Parathyroid adenoma (tissue), 2 donors: ENCODE data around the gene NTN1.

Experiments used
- H2AFZ ChIP-seq: fragments of 300-600 bp; sonication (generic); one replicate; pipeline ENCODE4 v1.7.0; 2017; ENCODE audit warnings: antibody characterized with exemption, mild to moderate bottlenecking
- H3K27ac ChIP-seq: fragments of 300-600 bp; sonication (generic); one replicate; pipeline ENCODE4 v1.7.0; 2017
- H3K27me3 ChIP-seq: fragments of 300-600 bp; sonication (generic); one replicate; pipeline ENCODE4 v1.7.0; 2017; ENCODE audit warnings: low read length; ENCODE audit not compliant: control insufficient read depth, insufficient read depth
- H3K36me3 ChIP-seq: fragments of 300-600 bp; sonication (generic); one replicate; pipeline ENCODE4 v1.7.0; 2017; ENCODE audit warnings: low read length; ENCODE audit not compliant: control insufficient read depth, insufficient read depth
- H3K4me1 ChIP-seq: fragments of 300-600 bp; sonication (generic); one replicate; pipeline ENCODE4 v1.7.0; 2017; ENCODE audit warnings: control low read depth
- H3K4me2 ChIP-seq: fragments of 300-600 bp; sonication (generic); one replicate; pipeline ENCODE4 v1.7.0; 2017; ENCODE audit warnings: low read length
- H3K4me3 ChIP-seq: fragments of 300-600 bp; sonication (generic); one replicate; pipeline ENCODE4 v1.7.0; 2017; ENCODE audit warnings: low read depth, low read length
- H3K79me2 ChIP-seq: fragments of 300-600 bp; sonication (generic); one replicate; pipeline ENCODE4 v1.7.0; 2017; ENCODE audit warnings: control low read depth
- H3K9ac ChIP-seq: fragments of 300-600 bp; sonication (generic); one replicate; pipeline ENCODE4 v1.7.0; 2017; ENCODE audit warnings: mild to moderate bottlenecking
- H3K9me3 ChIP-seq: fragments of 300-600 bp; sonication (generic); one replicate; pipeline ENCODE4 v1.7.0; 2017; ENCODE audit warnings: low read length; ENCODE audit not compliant: control insufficient read depth
- TF ChIP-seq, protein P1 (sequence below): fragments of 300-600 bp; sonication (generic); IDR thresholded peaks from one replicate; pipeline ENCODE4 v1.7.0; 2017; ENCODE audit warnings: antibody characterized with exemption, mild to moderate bottlenecking
- donor health status: primary hyperparathyroidism.

NTN1 gene

GRCh38 chr17:9209347-9209746 is 188.0 kb downstream of the NTN1 start:
- Histone ChIP-seq H3K4me1 (no peaks in the 10 kb centered on the region), H3K36me3 (no peaks in the 10 kb centered on the region), H3K9me3 (no peaks in the 10 kb centered on the region), H3K27ac (no peak overlapping the region), H3K27me3 (no peaks in the 10 kb centered on the region), H3K4me3 (no peak overlapping the region), H3K9ac (no peak overlapping the region), H3K4me2 (no peak overlapping the region), H2AFZ (no peak overlapping the region), H3K79me2 (no peaks in the 10 kb centered on the region)
- TF ChIP-seq, protein P1, sequence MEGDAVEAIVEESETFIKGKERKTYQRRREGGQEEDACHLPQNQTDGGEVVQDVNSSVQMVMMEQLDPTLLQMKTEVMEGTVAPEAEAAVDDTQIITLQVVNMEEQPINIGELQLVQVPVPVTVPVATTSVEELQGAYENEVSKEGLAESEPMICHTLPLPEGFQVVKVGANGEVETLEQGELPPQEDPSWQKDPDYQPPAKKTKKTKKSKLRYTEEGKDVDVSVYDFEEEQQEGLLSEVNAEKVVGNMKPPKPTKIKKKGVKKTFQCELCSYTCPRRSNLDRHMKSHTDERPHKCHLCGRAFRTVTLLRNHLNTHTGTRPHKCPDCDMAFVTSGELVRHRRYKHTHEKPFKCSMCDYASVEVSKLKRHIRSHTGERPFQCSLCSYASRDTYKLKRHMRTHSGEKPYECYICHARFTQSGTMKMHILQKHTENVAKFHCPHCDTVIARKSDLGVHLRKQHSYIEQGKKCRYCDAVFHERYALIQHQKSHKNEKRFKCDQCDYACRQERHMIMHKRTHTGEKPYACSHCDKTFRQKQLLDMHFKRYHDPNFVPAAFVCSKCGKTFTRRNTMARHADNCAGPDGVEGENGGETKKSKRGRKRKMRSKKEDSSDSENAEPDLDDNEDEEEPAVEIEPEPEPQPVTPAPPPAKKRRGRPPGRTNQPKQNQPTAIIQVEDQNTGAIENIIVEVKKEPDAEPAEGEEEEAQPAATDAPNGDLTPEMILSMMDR: no peak

GRCh38 chr17:9209781-9210370 is 188.6 kb downstream of the NTN1 start:
- TF ChIP-seq, protein P1: no peak
- Histone ChIP-seq H3K27ac (no peak overlapping the region), H3K4me3 (no peak overlapping the region), H3K4me2 (no peak overlapping the region), H3K79me2 (no peaks in the 10 kb centered on the region), H3K9ac (no peak overlapping the region), H2AFZ (no peak overlapping the region), H3K36me3 (no peaks in the 10 kb centered on the region), H3K4me1 (no peaks in the 10 kb centered on the region), H3K27me3 (no peaks in the 10 kb centered on the region), H3K9me3 (no peaks in the 10 kb centered on the region)

DNA sequence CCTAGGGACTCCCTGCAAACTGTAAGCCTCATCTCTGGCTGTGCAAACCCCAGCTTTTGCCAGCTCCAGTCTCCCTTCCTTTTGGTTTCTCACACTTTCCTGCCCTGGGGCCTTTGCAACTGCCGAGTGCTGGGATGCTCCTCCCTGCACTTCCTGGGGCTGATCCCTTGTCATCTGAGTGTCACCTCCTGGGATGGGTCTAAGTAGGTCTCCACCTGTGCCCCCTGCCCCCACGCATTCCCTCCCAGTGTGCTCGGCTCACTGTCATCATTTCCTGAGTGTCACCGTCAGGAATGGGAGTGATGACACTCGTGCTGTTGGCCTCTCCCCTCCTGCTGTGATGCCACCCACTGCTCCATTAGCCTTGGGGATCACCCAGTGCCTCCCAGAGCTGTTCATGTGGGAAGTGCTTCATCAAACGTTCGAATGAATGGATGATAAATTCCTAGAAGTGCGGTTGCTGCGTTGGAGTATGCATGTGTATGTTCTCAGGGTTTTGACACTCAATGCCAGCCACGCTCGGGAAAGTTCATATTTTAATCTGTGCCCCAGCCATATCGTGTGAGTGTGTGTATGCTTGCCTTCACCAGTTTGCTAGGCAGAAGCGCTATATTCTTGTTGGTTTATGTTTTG is 189.9 kb downstream of the NTN1 start:
- no peaks in the 10 kb centered on the region for H3K4me1 ChIP-seq
- H3K36me3 ChIP-seq: no peaks in the 10 kb centered on the region
- no peak overlapping the region for H3K27ac ChIP-seq
- H3K79me2 ChIP-seq: no peaks in the 10 kb centered on the region
- no peak overlapping the region for H3K9ac ChIP-seq
- TF ChIP-seq, protein P1: no peak
- no peaks in the 10 kb centered on the region for H3K27me3 ChIP-seq
- no peak overlapping the region for H3K4me3 ChIP-seq
- no peaks in the 10 kb centered on the region for H3K9me3 ChIP-seq
- H2AFZ ChIP-seq: no peak overlapping the region
- H3K4me2 ChIP-seq: no peak overlapping the region

DNA sequence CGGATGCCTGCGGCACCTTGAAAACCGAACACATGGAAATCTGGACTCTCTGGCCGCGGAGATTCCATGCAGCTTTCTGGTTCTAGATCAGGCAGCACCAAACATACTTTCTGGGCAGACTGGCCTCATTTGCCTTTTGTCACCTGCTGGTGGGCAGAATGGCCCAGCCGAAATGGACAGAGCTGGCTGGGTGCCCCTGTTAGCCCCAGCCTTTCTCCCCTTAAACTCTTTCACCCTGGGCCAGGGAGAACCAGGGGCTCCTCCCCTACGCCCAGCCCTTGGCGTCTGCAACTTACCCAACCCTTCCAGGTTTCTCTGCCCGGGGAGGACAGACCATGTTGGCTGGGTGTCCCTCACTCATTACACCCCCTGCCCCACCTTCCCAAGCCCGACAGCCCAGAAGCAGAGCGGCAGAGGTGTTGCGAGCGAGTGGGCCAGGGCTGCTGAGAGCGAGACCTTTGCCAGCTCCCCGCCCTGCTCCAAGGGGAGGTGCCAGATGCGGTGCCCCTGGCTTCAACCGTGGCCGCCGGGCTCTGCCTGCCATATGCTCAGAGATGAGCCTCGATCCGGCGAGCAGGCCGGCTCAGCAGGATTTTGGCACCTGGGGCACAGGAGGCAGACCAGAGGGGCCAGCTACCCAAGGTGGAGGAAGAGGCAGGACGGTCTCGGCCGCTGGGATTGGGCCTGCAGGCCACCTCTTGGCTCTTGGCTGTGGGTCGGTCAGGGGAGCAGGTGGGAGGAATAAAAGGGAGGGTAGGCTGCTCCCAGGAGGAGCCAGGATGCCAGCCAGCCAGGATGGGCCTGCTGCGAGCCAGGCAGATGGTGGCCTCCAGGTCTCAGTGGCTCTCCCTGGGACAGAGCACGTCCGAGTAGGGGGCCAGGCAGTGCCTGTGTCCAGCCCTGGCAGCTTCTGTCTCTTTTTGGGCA is 191.3 kb downstream of the NTN1 start:
- H3K4me1 ChIP-seq: no peaks in the 10 kb centered on the region

More for the DNA sequence above, 191.3 kb downstream of the NTN1 start:
- Histone ChIP-seq H3K79me2 (no peaks in the 10 kb centered on the region), H2AFZ (no peak overlapping the region), H3K9ac (no peak overlapping the region), H3K4me3 (no peak overlapping the region), H3K27ac (no peak overlapping the region), H3K27me3 (no peaks in the 10 kb centered on the region), H3K9me3 (no peaks in the 10 kb centered on the region), H3K36me3 (no peaks in the 10 kb centered on the region), H3K4me2 (no peak overlapping the region)
- TF ChIP-seq, protein P1: no peak
